HepG2 (cell line): ENCODE results near the gene TUBB3.

Source experiments
- BRD4 ChIP-seq: sonication (generic); formaldehyde crosslinking; IDR thresholded peaks from 2 replicates; pipeline ENCODE4 v1.4.0; 2020; ENCODE audit warnings: missing genetic modification reagents
- ELF3 ChIP-seq: IDR thresholded peaks from 2 replicates; pipeline ENCODE4 v1.6.1; 2016; ENCODE audit warnings: missing genetic modification reagents, missing compliant biosample characterization
- ESRRA ChIP-seq: sonication (generic); formaldehyde crosslinking; IDR thresholded peaks from 2 replicates; pipeline ENCODE4 v1.5.1; 2020; ENCODE audit warnings: mild to moderate bottlenecking, low read depth, missing genetic modification reagents
- EZH2 ChIP-seq: conservative IDR thresholded peaks from 2 replicates; pipeline ENCODE4 v1.6.1; 2012; ENCODE audit warnings: mild to moderate bottlenecking, low read depth, low read length, moderate library complexity
- MAX ChIP-seq: IDR thresholded peaks from 2 replicates; pipeline ENCODE4 v1.6.1; 2012; ENCODE audit warnings: inconsistent platforms
- MAZ ChIP-seq, 2 experiments: sonication (generic) in 1 of 2; formaldehyde crosslinking in 1 of 2; IDR thresholded peaks; 2 replicates each; pipeline versions ENCODE4 v1.5.0 to v1.6.1; 2012 to 2020; ENCODE audit warnings: low read depth in 2 of 2, mild to moderate bottlenecking in 2 of 2, borderline replicate concordance in 1 of 2, improper control_type of control experiment in 1 of 2, low read length in 1 of 2, missing genetic modification reagents in 1 of 2, moderate library complexity in 1 of 2
- POLR2A ChIP-seq, 2 experiments: IDR thresholded peaks; 2 replicates each; pipeline ENCODE4 v1.6.1; 2011; ENCODE audit warnings: low read depth in 2 of 2, low read length in 2 of 2, mild to moderate bottlenecking in 1 of 2, moderate library complexity in 1 of 2; ENCODE audit not compliant: insufficient read depth in 1 of 2
- TF ChIP-seq, protein P1 (sequence below): sonication (generic); formaldehyde crosslinking; IDR thresholded peaks from 2 replicates; pipeline ENCODE4 v1.5.0; 2020; ENCODE audit warnings: mild to moderate bottlenecking, missing genetic modification reagents, moderate library complexity

GRCh38 chr16:89904606-89905510 lies 18.3 kb upstream of the TUBB3 start:
- TF ChIP-seq POLR2A (IDR thresholded peaks at IDR 0.05; ENCODE audit: insufficient read depth in 1 of 2, low read depth in 2 of 2, low read length in 2 of 2) (peak in 1 of 2 experiments; percentile 35; a peak in 1 of 4 replicates), MAZ (IDR thresholded peaks at IDR 0.05; ENCODE audit: borderline replicate concordance, low read depth, low read length) (no peak), MAZ (CRISPR knock-in tag; IDR thresholded peaks at IDR 0.05; ENCODE audit: low read depth) (no peak), BRD4 (CRISPR knock-in tag) (no peak), ESRRA (no peak), ELF3 (no peak), MAX (no peak), EZH2 (no peak)
- TF ChIP-seq, protein P1, sequence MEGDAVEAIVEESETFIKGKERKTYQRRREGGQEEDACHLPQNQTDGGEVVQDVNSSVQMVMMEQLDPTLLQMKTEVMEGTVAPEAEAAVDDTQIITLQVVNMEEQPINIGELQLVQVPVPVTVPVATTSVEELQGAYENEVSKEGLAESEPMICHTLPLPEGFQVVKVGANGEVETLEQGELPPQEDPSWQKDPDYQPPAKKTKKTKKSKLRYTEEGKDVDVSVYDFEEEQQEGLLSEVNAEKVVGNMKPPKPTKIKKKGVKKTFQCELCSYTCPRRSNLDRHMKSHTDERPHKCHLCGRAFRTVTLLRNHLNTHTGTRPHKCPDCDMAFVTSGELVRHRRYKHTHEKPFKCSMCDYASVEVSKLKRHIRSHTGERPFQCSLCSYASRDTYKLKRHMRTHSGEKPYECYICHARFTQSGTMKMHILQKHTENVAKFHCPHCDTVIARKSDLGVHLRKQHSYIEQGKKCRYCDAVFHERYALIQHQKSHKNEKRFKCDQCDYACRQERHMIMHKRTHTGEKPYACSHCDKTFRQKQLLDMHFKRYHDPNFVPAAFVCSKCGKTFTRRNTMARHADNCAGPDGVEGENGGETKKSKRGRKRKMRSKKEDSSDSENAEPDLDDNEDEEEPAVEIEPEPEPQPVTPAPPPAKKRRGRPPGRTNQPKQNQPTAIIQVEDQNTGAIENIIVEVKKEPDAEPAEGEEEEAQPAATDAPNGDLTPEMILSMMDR (CRISPR knock-in tag): no peak
